ENCODE measurements around the gene ADIRF.
"Not testable (repeated sequence)": the region's sequence is repeated elsewhere in the genome, so short reads cannot be mapped to it uniquely, and the experiment has no call there.

DNA sequence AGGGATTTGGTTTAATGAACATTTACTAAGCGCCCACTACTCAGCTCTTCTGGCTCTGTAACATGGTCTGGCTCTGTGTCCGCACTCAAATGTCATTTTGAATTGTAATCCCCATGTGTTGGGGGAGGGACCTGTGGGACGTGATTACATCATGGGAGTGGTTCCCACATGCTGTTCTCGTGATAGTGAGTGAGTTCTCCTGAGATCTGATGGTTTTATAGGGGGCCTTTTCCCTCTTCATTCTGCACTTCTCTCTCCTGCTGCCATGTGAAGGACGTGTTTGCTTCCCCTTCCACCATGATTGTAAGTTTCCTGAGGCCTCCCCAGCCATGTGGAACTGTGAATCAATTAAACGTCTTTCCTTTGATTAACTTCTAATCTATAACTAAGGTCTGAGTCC lies 12.7 kb downstream of the ADIRF start:
- TF ChIP-seq, protein P1, sequence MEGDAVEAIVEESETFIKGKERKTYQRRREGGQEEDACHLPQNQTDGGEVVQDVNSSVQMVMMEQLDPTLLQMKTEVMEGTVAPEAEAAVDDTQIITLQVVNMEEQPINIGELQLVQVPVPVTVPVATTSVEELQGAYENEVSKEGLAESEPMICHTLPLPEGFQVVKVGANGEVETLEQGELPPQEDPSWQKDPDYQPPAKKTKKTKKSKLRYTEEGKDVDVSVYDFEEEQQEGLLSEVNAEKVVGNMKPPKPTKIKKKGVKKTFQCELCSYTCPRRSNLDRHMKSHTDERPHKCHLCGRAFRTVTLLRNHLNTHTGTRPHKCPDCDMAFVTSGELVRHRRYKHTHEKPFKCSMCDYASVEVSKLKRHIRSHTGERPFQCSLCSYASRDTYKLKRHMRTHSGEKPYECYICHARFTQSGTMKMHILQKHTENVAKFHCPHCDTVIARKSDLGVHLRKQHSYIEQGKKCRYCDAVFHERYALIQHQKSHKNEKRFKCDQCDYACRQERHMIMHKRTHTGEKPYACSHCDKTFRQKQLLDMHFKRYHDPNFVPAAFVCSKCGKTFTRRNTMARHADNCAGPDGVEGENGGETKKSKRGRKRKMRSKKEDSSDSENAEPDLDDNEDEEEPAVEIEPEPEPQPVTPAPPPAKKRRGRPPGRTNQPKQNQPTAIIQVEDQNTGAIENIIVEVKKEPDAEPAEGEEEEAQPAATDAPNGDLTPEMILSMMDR (IDR thresholded peaks at IDR 0.05) = not testable (repeated sequence)
- not testable (repeated sequence) for TF ChIP-seq ATF3 (CRISPR knock-in tag; conservative IDR thresholded peaks at IDR 0.05); ETV6 (CRISPR knock-in tag; IDR thresholded peaks at IDR 0.05)

Data from WTC11 (cell line).